ENCODE results near the gene SNX18.
"Not testable (repeated sequence)": the region's sequence is repeated elsewhere in the genome, so short reads cannot be mapped to it uniquely, and the experiment has no call there.

Gene SNX18, protein sequence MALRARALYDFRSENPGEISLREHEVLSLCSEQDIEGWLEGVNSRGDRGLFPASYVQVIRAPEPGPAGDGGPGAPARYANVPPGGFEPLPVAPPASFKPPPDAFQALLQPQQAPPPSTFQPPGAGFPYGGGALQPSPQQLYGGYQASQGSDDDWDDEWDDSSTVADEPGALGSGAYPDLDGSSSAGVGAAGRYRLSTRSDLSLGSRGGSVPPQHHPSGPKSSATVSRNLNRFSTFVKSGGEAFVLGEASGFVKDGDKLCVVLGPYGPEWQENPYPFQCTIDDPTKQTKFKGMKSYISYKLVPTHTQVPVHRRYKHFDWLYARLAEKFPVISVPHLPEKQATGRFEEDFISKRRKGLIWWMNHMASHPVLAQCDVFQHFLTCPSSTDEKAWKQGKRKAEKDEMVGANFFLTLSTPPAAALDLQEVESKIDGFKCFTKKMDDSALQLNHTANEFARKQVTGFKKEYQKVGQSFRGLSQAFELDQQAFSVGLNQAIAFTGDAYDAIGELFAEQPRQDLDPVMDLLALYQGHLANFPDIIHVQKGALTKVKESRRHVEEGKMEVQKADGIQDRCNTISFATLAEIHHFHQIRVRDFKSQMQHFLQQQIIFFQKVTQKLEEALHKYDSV

DNA sequence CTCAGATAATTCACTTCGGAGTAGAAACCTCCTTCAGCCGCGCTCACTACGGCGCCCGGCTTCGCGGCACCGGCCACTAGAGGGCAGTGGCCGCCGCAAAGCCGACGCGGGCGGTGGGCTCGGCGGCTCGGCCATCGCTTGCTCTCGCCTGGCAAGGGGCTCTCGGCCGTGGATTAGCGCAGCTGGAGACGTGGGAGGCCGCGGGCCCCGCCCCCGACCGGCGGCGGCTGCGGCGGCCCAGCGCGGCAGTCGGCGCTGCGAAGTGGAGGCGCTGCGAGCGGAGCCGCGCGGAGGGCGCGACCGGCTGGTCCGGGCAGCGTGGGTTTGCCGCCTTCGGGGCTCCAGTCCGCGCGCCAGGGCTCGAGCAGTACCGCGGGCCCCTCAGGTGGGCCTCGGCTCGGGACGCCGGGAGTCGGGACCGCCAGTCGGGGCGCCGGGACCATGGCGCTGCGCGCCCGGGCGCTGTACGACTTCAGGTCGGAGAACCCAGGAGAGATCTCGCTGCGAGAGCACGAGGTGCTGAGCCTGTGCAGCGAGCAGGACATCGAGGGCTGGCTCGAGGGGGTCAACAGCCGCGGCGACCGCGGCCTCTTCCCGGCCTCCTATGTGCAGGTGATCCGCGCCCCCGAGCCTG is at the start of gene SNX18:
SNX18 (plus strand) TSS at position 248 of the 634 bp plus-strand sequence; CDS start at position 442, 194 bp downstream.
- no peak for DNase-seq (ENCODE audit: low read depth, low spot score)

DNA sequence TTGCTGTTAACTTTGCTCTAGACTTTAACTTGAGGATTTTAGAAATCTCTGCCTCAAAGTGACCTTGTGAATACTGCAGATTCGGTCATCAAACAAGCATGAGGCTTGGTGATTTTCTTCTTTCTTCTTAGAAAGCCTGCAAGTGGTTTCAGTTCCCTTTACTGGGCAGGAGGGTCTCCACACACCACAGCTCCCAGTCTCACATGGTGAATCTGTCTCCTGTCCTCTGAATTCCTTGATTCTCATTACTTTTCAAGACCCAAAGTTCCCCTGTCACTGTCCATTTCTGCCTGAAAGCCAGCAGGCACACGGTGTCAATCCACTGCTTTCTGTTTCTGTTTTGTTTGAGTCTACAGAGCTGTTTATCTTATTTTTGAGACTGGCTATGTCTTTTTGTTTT is 47.9 kb upstream of the SNX18 start:
- DNase-seq (ENCODE audit: low read depth, low spot score), result no peak

DNA sequence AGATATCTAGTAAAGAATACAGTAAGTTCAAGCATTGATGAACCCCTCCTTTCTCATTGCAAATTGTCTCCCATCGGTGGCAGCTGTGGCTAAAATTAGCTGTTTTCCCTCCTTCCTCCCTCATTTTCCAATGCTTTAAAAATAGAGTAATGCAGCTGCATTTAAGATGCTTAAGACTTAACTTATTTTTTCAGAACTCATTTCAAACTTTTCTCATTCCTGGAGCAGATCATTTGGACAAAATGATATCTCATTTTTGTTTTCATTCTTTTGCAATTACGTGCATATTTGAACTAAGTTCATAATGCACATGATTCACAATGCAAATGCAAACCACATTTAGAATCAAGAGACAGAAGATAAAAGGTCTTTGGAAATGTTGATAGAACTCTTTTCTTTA is 47.4 kb upstream of the SNX18 start:
- no peak for DNase-seq (ENCODE audit: low read depth, low spot score)

DNA sequence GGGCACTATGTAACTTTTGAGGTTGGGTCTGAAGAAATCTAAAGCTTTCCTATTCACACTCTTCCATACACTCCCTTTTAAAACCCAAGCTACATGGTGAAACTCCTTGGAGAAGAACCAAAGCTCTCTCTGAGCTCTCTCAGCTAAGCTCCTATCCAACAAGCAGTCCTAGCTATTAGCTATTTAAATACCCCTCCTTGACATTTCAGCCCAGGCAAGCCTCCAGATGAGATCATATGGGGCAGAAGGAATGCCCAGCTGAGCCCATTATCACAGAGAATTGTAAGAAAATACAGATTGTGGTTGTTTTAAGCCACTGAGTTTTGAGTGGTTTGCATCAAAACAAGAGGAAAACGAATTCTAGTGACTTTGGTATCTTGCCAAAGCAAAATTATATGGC is 46.9 kb upstream of the SNX18 start:
- no peak for DNase-seq (ENCODE audit: low read depth, low spot score)

DNA sequence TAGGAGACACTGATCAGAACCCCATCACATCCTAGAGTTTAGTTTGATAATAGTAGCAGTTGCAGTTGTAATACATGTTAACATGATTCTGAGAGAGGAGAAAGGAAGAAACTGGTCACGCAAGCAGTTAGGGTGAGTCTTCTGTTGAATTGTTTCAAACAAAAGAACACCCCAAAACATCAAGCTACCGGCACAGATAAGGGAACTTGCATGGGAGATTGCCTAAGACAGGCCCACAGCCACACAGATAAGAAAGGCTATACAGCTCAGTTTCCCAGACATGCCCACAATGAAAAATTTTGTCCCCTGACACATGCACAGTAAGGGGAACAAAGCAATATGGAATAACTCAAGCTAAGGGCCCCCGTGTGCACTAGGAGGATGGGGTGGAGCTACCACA is 46.2 kb upstream of the SNX18 start:
- no peak for DNase-seq (ENCODE audit: low read depth, low spot score)

DNA sequence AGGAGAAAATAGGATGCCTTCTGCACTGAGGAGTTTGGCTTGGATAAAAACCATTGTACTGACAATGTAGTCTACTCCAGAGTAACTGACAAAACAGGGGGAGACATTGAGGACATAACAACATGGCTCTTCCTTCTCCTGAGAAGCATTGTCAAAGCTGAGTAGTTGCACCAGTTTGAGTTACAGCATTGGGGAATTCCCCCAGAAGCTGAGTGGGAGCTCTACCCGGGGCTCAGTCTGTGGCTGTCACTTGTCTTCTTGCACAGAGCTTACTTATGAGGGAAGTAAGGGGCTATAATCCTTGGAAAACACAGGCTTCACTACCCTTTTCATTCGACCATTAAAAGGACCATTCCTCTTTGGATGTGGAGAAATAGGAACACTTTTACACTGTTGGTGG is 40.9 kb upstream of the SNX18 start:
- DNase-seq (ENCODE audit: low read depth, low spot score), result no peak

DNA sequence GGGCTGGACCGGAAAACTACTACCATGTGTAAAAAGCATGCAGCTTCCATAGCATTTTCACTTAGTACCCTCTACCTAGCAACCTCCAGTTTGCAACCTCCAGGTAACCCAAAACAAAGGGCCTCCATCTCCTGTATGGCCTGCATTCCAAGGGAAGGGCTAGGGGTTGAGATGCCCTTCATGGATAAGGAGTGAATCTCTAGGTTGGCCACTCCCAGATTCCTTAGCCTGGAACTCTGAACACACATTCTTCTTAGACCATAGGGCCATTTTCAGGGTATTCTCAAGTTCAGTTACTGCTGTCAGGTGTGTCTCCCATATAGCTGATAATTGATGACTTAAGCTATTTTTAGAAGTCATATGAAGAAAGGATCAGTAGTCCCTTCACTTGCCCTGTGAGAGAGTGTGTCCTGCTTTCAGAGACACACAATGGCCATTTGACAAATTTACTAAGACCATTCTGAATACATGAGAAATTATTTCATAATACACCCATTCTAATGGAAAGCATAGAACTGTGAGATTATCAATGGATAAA is 39.5 kb upstream of the SNX18 start:
- DNase-seq (ENCODE audit: low read depth, low spot score), result no peak

DNA sequence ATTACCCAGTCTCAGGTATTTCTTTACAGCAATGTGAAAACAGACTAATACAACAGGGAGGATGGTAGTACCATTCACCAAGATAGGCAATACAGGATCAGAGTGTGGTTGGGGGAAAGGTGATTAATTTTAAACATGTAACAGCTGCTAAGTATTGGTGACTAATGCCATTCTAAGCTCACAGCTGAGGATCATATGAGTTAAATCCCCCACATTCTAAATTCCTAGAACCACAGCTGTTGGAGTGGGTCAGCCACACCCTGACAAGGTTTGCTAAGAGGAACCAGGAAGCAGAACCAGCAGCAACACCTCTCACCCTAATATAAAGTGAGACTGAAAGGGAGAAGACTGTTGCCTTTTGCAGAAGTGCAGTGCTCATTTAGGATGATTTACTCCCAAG is 37.3 kb upstream of the SNX18 start:
- DNase-seq (ENCODE audit: low read depth, low spot score), result no peak

DNA sequence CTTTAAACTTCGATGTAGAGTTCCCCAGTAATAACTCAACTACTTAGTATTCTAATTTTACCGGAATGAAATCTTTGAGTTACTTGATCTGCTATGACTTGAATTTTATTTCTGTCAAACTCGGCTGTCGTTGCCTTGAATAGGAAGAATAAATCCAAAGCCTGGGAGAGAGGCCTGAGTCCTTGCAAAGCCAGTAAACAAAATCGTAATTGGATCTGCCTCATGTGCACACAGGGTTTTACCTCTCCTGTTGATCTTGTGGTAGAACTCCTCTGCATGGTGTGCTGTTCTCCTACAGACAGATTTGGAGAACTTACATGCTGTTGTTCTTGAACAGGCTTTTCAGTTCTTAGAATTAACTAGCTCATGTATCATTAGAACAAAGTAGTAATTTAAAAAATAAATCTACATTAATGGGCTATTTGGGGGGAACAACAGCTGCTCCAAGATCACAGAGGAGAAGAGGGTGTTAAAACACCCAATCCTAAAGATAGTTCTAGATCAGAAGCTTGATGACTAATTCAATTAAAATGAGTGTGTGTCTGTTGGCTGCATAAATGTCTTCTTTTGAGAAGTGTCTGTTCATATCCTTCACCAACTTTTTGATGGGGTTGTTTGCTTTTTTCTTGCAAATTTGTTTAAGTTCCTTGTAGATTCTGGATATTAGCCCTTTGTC is 33.2 kb upstream of the SNX18 start:
- no peak for DNase-seq (ENCODE audit: low read depth, low spot score)

DNA sequence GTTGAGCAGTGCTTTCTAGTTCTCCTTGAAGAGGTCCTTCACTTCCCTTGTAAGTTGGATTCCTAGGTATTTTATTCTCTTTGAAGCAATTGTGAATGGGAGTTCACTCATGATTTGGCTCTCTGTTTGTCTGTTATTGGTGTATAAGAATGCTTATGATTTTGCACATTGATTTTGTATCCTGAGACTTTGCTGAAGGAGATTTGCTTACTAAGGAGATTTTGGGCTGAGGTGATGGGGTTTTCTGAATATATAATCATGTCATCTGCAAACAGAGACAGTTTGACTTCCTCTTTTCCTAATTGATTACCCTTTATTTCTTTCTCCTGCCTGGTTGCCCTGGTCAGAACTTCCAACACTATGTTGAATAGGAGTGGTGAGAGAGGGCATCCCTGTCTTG is 31.9 kb upstream of the SNX18 start:
- not testable (repeated sequence) for DNase-seq (ENCODE audit: low read depth, low spot score)

DNA sequence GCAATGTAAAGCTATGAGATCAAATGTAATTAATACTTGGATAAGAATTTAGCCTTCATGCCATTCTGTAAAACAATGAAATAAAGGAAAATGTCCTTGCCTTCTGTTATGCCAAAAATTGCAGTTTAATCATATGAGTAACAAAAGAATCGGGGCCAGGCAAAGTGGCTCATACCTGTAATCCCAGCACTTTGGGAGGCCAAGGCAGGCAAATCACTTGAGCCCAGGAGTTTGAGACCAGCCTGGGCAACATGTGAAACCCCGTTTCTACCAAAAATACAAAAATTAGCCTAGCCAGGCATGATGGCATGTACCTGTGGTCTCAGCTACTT is 27.9 kb upstream of the SNX18 start:
- DNase-seq (ENCODE audit: low read depth, low spot score), result not testable (repeated sequence)

DNA sequence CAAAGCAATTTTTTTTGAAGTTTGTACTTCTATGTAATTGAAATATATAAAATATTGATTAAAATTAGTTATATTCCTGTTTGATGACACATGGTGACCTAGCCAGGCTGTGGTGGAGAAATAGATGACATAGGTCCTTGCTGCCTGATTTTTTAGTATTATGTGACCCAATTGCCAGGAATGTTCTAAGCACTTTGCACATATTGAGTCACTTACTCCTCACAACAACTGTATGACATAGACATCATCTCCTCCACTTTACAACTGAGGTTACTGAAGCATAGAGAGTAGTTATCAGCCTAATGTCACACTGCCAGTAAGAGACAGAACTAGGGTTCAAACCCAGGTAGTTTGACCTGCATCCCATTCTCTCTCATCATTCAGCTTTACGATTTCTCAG is 26.2 kb upstream of the SNX18 start:
- no peak for DNase-seq (ENCODE audit: low read depth, low spot score)

DNA sequence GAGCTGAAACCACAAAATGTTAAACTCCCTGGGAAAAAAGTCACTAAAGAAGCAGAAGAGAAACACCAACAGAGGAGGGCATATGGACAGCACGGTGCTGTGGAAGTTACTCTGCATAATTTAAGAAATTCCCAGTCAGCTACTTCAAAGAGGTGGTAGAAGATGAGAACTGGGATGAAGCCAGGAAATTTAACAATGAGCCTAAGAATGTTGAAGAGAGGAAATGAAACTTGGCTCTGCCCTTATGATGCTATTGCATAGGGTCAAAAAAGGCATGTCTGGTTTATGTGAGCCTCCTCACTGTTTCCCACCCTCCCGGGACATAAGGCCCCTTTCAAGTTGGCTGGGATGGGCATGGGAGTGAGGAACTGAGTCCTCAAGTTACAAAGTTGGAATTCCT is 25.4 kb upstream of the SNX18 start:
- no peak for DNase-seq (ENCODE audit: low read depth, low spot score)

DNA sequence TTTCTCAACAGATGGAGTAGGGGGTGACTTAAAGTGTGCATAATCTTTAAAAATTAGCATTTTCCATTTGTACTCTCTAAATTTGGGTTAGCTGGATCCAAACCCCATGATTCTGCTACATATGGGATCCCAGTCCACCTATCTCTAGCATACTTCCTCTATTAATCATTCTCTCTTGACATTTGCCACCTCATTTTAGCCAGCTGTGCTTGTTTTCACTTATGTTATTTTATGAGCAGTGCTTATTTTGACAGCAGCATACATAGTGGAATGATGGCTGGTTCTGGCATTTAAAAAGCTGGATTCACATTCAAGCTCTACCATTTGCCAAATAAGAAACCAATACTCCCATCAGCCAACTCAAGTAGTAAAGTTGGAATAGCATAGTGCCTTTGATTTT is 22.5 kb upstream of the SNX18 start:
- no peak for DNase-seq (ENCODE audit: low read depth, low spot score)

DNA sequence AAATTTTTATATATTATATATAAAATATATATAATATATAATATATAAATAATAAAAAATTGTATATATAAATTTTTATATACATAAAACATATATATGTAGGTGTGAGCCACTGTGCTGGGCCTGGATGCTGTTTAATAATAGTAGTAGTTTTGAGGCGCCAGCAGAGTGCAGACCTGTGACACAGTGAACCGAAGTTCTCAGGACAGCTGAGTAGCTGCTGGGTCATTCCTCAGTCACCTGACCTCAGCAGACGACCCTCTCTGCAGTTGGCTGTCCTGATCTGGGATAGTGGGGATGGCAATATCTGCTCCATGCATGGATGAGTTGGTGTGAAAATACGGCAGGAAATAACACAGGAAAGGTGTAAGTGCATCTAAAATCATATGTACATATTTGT is 3.3 kb upstream of the SNX18 start:
- no peak for DNase-seq (ENCODE audit: low read depth, low spot score)

DNA sequence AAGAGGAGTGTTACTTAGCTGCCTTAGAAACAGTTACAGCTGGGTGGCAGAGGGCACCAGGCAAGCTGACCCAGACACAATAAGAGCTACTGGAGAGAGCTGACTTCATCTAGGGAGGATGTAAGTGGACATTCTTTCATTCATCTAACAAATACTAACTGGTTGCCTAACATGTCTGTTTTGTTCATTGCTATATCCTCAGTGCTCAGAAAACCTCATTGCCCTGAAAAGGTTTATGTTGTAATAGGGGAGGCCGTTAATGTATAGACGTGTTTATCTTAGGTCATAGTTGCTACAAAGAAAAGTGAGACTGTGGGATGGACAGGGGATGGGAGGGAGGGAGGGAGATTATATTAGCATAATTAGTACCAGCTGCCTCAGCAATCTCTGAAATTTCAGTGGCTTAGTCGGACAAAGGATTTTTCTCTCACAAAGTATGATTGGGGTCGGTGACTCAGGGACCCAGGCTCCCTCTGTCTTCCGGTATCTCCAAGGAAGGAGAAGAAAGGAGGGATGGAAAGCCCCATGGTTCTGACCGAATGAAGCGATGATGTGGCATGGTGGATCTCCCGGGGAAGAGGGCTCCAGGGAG is 2.6 kb upstream of the SNX18 start:
- no peak for DNase-seq (ENCODE audit: low read depth, low spot score)

DNA sequence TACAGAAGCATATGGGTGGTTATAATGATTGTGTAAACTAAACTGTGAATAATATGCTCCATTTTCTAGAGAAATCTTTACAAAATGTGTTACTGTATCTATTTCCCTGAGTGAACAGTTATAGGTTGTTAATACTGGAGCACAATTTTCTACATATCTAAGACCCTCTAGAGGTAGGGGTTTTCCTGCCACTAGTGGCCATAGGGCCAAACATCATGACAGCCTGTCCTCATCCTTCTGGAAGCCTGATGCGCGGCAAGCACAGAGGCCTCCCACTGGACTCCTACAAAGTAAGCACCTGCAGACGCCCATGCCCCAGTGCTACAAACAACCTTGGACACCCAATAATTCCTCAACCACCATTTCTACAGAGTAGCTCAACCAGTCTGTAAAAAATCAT is 1.9 kb upstream of the SNX18 start:
- no peak for DNase-seq (ENCODE audit: low read depth, low spot score)

DNA sequence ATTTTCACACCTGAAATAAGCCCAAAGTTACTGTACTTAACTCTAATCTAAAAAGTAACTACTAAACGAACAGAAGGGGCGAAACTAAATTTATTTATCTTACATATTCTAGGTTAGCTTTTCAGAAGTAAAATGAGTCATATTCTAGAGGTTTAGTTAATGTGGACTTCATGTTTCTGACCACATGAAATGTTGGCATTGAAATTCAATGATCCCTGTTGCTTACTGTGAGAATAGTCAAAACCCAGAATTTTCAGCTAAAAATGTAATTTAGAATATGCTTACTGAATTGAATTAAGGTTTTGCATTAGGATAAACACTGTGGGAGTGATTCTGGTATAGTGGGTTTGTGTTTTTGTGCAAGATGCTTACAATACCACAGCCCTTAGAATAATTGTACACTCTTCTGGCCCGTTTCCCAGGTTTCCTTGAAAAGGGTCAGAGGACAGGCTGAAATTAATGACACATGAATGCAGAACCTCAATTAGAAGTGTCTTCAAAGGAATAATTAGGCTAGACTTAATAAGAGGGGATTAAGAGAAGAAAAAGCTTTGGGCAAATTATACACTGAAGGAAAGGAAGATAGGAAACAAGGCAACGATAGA is 1.4 kb upstream of the SNX18 start:
- no peak for DNase-seq (ENCODE audit: low read depth, low spot score)

DNA sequence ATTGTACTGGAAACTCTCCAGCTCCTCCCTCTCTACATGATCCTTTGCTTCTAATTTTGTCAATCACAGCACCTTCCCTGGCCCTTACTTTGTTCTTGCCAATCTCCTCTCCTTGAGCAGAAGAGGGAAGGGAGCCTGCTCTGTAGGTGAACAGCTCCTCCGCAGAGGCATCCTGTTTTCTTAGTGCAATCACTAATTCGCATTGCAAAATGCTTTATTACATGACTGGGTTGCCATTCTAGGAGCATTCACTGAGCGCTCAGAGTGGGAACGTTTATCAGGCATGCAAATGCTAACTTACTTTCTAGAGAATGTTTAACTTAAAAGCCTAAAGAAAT is 416 bp upstream of the SNX18 start:
- no peak for DNase-seq (ENCODE audit: low read depth, low spot score)

DNA sequence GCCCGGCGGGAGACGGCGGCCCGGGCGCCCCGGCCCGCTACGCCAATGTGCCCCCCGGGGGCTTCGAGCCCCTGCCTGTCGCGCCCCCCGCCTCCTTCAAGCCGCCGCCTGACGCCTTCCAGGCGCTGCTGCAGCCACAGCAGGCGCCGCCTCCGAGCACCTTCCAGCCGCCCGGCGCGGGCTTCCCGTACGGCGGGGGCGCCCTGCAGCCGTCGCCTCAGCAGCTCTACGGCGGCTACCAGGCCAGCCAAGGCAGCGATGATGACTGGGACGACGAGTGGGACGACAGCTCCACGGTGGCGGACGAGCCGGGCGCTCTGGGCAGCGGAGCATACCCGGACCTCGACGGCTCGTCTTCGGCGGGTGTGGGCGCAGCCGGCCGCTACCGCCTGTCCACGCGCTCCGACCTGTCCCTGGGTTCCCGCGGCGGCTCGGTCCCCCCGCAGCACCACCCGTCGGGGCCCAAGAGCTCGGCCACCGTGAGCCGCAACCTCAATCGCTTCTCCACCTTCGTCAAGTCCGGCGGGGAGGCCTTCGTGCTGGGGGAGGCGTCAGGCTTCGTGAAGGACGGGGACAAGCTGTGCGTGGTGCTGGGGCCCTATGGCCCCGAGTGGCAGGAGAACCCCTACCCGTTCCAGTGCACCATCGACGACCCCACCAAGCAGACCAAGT is 723 bp downstream of the SNX18 start:
- no peak for DNase-seq (ENCODE audit: low read depth, low spot score)
